ENCODE measurements around the gene EPHB4. TPM values are rescaled to one million over a fixed set of nuclear protein-coding genes. Genes with fewer than 3 reads are reported as not detected.
A peak's percentile ranks its signal among the peaks of the same experiment; 100 is the strongest.

EPHB4 gene
- total and polyA plus RNA-seq, 2 of the 8 experiments (the other 6 are each of a cell fraction or from before 2014, with no cell fraction given), result 85.0 to 113 TPM

- TF ChIP-seq ATF2 (IDR thresholded peaks at IDR 0.05; ENCODE audit: low read length), result peak; percentile 77; the same call in 1 of the 2 replicates
- TF ChIP-seq ASH2L (IDR thresholded peaks at IDR 0.05; ENCODE audit: low read length), result peak; percentile 43
- no peak for TF ChIP-seq CHD7 (IDR thresholded peaks at IDR 0.05; ENCODE audit: insufficient replicate concordance, low read length)
- no peak for TF ChIP-seq CBX5 (IDR thresholded peaks at IDR 0.05; ENCODE audit: low read depth, low read length)
- TF ChIP-seq USF2 (IDR thresholded peaks at IDR 0.05; ENCODE audit: low read length), result peak; percentile 96
- TF ChIP-seq RAD21 (IDR thresholded peaks at IDR 0.05 in 1 of 2, conservative IDR thresholded peaks at IDR 0.05 in 1 of 2; ENCODE audit: low read depth in 2 of 2, low read length in 2 of 2), result no peak
These were observed 9.9 kb upstream of the EPHB4 start (continued) for GRCh38 chr7:100837099-100837836.

All from H1 (cell line).